ENCODE measurements around the gene IL17B.

Gene IL17B, protein sequence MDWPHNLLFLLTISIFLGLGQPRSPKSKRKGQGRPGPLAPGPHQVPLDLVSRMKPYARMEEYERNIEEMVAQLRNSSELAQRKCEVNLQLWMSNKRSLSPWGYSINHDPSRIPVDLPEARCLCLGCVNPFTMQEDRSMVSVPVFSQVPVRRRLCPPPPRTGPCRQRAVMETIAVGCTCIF

DNA sequence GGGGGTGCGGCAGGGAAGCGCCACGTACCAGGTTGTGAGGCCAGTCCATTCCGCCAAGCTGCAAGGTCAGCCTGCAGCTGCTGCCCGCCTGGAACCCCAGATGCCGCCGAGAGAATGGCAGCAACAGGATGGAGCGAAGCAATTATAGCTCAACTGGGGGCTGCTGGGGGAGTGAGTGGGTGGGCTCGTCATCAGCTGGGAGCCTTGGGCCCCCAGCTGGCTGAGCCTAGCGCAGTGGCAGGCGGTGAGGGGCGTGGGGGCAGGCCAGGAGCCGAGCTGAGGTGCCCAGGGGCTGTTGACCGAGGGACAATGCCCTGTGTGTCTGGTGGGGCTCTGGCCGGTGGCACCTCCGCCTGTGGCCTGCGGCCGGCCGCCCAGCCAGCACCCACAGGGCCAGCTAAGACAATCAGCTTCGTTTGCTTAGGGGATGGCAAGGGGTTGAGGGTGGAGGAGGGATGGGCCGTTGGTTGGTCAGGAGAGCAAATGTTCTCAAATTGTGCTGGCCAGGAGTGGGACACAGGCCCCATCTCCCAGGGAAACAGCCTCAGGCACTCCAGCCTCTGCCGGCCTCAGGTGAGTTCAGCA is at the start of gene IL17B:
TSS of gene IL17B (minus strand) at position 116 of the 585 bp plus-strand sequence. CDS start at position 49, 67 bp downstream.
- TF ChIP-seq GATA3 (IDR thresholded peaks at IDR 0.05; ENCODE audit: low read depth, low read length): no peak
- TF ChIP-seq GATA2 (IDR thresholded peaks at IDR 0.05; ENCODE audit: low read depth, low read length): no peak

- TF ChIP-seq GATA2 (IDR thresholded peaks at IDR 0.05; ENCODE audit: low read depth, low read length) (no peak), GATA3 (IDR thresholded peaks at IDR 0.05; ENCODE audit: low read depth, low read length) (no peak)
These were observed 48.9 kb upstream of the IL17B start for GRCh38 chr5:149428032-149428431.

GRCh38 chr5:149427374-149427773 is 48.3 kb upstream of the IL17B start:
- no peak for TF ChIP-seq GATA3 (IDR thresholded peaks at IDR 0.05; ENCODE audit: low read depth, low read length)

DNA sequence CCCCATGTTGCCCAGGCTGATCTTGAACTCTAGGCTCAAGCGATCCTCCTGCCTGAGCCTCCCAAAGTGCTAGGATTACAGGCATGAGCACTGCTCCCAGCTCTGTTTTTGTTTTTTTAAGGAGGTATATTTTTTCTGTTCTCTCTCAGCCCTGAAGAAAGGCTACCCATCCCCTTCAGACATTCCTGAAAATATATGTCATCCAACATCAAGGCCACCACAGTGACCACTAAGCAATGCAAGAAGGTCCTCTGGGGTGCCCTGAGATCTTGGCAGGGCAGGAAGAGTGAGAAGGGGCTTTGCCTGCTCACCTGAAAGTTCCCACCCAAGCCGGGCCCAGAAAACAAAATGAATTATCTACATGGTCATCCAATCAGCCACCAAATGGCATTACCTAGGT is 47.8 kb upstream of the IL17B start:
- TF ChIP-seq GATA2 (IDR thresholded peaks at IDR 0.05; ENCODE audit: low read depth, low read length) (no peak), GATA3 (IDR thresholded peaks at IDR 0.05; ENCODE audit: low read depth, low read length) (no peak)

GRCh38 chr5:149425729-149426128 is 46.6 kb upstream of the IL17B start:
- TF ChIP-seq GATA3 (IDR thresholded peaks at IDR 0.05; ENCODE audit: low read depth, low read length) (no peak), GATA2 (IDR thresholded peaks at IDR 0.05; ENCODE audit: low read depth, low read length) (no peak)

DNA sequence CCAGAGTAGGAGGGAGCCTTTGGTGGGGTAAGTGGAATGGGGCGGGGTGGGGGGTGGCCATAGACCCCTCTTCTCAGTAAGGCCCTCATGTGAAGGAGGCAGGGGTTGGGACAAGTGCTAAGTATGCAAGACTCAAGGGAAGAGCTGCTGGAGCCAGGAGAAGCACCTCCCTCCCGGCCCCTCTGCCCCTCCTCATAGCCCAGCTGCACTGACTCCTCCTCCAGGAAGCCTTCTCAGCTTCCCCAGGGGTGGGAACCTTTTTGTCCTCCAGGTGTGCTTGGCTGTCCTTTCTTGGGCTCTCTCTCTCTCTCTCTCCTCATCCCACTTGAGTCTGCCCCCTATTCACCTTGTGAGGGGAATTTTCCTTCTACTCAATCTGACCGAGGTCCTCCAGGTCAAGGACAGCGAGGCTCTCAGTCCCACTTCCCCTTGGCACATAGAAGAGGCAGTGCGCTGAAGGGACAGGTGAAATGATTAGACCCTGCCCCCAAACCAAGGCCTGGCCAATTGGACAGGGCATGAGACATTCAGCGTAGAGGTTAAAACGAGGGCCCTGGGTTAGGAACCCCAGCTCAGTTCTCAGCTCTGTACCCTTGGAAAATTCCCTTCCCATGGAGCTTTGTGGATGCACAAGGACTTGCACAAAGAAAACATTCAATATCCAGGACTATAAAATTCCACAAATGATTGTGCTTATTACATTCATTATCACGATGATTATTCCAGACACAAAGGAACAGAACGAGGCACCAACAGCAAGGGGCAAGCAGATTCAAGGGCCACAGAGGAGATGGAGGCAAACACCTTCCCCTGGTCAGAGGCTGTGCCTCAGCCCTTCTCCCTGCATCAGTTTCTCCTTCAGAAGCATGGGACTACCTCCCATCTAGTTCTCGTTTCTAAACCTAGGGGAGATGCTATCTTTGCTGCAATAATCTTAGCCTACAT is 45.6 kb upstream of the IL17B start:
- TF ChIP-seq GATA3 (IDR thresholded peaks at IDR 0.05; ENCODE audit: low read depth, low read length) (no peak), GATA2 (IDR thresholded peaks at IDR 0.05; ENCODE audit: low read depth, low read length) (peak; percentile 29; the same call in 1 of the 2 replicates)

GRCh38 chr5:149423794-149424268 is 44.7 kb upstream of the IL17B start:
- TF ChIP-seq GATA2 (IDR thresholded peaks at IDR 0.05; ENCODE audit: low read depth, low read length) (peak; percentile 41; the same call in 1 of the 2 replicates), GATA3 (IDR thresholded peaks at IDR 0.05; ENCODE audit: low read depth, low read length) (no peak)

GRCh38 chr5:149423049-149423793 is 44.1 kb upstream of the IL17B start:
- TF ChIP-seq GATA3 (IDR thresholded peaks at IDR 0.05; ENCODE audit: low read depth, low read length) (no peak), GATA2 (IDR thresholded peaks at IDR 0.05; ENCODE audit: low read depth, low read length) (no peak)

DNA sequence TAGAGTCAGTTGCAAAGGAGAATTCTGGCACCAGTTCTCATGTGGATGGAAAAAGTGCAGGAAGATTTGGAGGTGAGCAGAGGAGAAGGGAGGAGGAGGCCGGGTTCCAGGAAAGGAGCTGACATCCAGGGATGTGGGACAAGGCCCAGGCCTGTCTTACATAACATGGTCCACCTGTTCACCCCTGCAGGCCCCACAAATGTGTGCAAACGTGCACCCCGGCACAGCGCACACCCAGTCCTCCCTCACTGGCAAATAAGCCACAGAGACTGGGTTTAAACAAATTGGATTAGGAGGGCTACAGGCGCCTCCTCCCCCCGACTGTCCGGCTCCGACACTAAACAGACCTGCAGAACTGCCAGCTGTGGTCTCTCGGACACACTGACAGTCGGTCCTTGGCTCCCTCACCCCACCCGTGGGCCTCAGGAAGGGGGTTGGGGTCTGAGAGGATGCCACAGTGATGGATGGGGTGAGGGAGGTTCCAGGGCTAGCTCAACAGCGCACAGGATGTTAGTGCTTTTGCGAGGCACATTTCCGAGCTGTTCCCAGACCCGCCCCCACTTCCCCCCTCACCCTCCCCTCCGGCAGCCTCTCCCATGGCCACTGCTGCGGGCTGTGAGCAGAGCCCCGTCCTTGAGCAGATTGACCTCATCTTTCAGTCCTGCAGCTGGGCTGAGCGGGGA is 43.4 kb upstream of the IL17B start:
- TF ChIP-seq GATA3 (IDR thresholded peaks at IDR 0.05; ENCODE audit: low read depth, low read length): no peak

- TF ChIP-seq GATA3 (IDR thresholded peaks at IDR 0.05; ENCODE audit: low read depth, low read length) (no peak), GATA2 (IDR thresholded peaks at IDR 0.05; ENCODE audit: low read depth, low read length) (no peak)
These were observed 42.7 kb upstream of the IL17B start for GRCh38 chr5:149421834-149422233.

GRCh38 chr5:149421372-149421685 is 42.2 kb upstream of the IL17B start:
- no peak for TF ChIP-seq GATA2 (IDR thresholded peaks at IDR 0.05; ENCODE audit: low read depth, low read length)
- TF ChIP-seq GATA3 (IDR thresholded peaks at IDR 0.05; ENCODE audit: low read depth, low read length): no peak

DNA sequence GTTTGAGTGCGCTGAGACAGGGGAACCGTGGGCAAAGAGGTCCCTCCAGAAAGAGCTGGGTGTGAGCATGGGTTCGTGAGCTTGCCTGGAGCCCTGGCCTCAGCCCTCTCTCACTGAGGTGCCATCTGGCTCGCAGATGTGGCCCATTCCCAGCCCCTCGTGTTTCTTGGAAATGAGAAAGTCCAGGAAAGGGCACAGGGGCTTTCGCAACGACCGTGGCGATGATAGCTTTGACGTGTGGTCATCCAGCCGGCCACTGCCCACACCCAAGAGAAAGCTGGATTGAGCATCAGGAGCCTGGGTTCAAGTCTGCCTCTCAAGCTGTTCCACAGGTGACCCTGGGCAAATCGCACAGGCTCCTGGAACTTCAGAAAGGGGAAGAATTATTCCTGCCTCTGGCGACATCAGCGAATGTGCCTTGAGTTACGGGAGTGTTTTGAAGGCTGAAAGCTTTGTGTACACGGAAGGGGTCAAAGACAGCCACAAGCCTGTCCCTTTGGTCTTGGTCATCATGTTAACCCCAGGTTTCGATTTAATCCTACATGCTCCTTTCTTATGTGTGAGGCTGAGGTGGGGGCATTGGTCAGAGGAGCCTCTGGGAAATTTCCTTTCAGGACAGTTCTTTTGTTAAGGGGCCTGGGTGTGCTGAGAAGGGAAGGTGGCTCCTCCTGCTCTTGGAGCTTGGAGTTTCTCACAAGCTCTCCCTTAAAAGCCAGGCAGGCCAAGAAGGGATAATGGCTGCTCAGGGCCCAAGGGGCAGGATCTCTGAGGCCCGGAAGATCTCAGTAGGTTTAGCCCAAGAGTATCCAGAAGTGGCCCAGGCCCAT is 41.7 kb upstream of the IL17B start:
- no peak for TF ChIP-seq GATA2 (IDR thresholded peaks at IDR 0.05; ENCODE audit: low read depth, low read length)
- no peak for TF ChIP-seq GATA3 (IDR thresholded peaks at IDR 0.05; ENCODE audit: low read depth, low read length)
